ENCODE data around the gene CADM1. TPM values are rescaled to one million over a fixed set of nuclear protein-coding genes. Genes with fewer than 3 reads are reported as not detected.

Gene CADM1
- total and polyA plus RNA-seq, 9 of the 15 experiments (the other 6 are each of a cell fraction or from before 2014, with no cell fraction given): 0.42 TPM; not detected in 8

DNA sequence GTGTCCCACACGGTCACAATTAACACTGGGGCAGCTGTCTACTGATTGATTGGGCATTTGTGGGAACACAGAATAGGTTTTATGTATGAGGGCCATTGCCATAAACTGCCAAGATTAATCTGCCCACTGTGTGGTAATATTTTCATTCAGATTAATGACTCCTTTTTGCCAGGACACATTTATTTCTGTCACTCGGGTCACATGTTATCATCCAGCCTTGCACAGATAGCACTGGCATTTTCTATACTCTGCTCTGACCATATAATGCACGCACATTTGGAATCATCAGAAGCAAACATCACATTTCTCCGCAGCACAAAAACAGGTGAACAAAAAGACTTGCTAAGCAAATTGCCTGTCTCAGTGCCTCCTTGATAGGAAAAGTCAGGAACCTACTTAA lies 138.3 kb downstream of the CADM1 start:
- no TSS peak for BruUV-seq (replicated peaks)
- Histone ChIP-seq H4K20me1 (replicated peaks; ENCODE audit: control insufficient read depth, insufficient read depth, low read length) (no peaks in the 10 kb centered on the region), H3K4me3 (no peak overlapping the region), H3K9me3 (replicated peaks; ENCODE audit: control insufficient read depth, insufficient read depth, low read depth, low read length) (no peaks in the 10 kb centered on the region), H3K9ac (ENCODE audit: insufficient read depth in 1 of 2, low read depth in 2 of 2, low read length in 2 of 2) (no peak overlapping the region), H3K27me3 (ENCODE audit: control insufficient read depth in 2 of 2, insufficient read depth in 2 of 2, low read length in 2 of 2) (no peaks in the 10 kb centered on the region), H3K36me3 (ENCODE audit: control insufficient read depth, insufficient read depth, low read length) (no peaks in the 10 kb centered on the region), H3K4me2 (ENCODE audit: insufficient read depth, low read length) (no peak overlapping the region), H3K27ac (ENCODE audit: extremely low read depth, low read depth, low read length) (no peak overlapping the region), H3K79me2 (ENCODE audit: control insufficient read depth, insufficient read depth, low read length) (no peaks in the 10 kb centered on the region), H2AFZ (ENCODE audit: low read depth, low read length) (no peak overlapping the region), H3K9me1 (ENCODE audit: control insufficient read depth, insufficient read depth, low read length) (no peaks in the 10 kb centered on the region), H3K4me1 (replicated peaks in 1 of 2; ENCODE audit: control insufficient read depth in 2 of 2, insufficient read depth in 2 of 2, low read length in 2 of 2) (no peaks in the 10 kb centered on the region)
- intact Hi-C loops (cut with micrococcal nuclease): no loop called here
- DNase-seq (ENCODE audit: extremely low read depth in 1 of 4, low spot score in 3 of 4) (no peak), ATAC-seq (no peak), FAIRE-seq (no peak)
- in situ Hi-C loops (cut with MboI): no loop called here
- WGBS (ENCODE audit: insufficient coverage, low coverage, missing lambda C conversion rate): 5% methylated on average over 4 of the region's 4 CpGs
- ChIA-PET POLR2A (no interaction called here), CTCF (ENCODE audit: low intra/inter-chr PET ratio) (no interaction called here)
- TF ChIP-seq ZBTB2 (IDR thresholded peaks at IDR 0.05): no peak
- no peak for TF ChIP-seq STAT5A (IDR thresholded peaks at IDR 0.05; ENCODE audit: borderline replicate concordance, low read length)
- TF ChIP-seq ETS2 (tag; IDR thresholded peaks at IDR 0.05; ENCODE audit: borderline replicate concordance, poor library complexity, severe bottlenecking): no peak
- no peak for TF ChIP-seq FOS (IDR thresholded peaks at IDR 0.05; ENCODE audit: extremely low read depth, insufficient read length)
- TF ChIP-seq CHAMP1 (IDR thresholded peaks at IDR 0.05): no peak
- TF ChIP-seq ZBTB17 (CRISPR knock-in tag; IDR thresholded peaks at IDR 0.05): no peak
- TF ChIP-seq ZNF507 (tag; conservative IDR thresholded peaks at IDR 0.05): no peak
- TF ChIP-seq, protein P1, sequence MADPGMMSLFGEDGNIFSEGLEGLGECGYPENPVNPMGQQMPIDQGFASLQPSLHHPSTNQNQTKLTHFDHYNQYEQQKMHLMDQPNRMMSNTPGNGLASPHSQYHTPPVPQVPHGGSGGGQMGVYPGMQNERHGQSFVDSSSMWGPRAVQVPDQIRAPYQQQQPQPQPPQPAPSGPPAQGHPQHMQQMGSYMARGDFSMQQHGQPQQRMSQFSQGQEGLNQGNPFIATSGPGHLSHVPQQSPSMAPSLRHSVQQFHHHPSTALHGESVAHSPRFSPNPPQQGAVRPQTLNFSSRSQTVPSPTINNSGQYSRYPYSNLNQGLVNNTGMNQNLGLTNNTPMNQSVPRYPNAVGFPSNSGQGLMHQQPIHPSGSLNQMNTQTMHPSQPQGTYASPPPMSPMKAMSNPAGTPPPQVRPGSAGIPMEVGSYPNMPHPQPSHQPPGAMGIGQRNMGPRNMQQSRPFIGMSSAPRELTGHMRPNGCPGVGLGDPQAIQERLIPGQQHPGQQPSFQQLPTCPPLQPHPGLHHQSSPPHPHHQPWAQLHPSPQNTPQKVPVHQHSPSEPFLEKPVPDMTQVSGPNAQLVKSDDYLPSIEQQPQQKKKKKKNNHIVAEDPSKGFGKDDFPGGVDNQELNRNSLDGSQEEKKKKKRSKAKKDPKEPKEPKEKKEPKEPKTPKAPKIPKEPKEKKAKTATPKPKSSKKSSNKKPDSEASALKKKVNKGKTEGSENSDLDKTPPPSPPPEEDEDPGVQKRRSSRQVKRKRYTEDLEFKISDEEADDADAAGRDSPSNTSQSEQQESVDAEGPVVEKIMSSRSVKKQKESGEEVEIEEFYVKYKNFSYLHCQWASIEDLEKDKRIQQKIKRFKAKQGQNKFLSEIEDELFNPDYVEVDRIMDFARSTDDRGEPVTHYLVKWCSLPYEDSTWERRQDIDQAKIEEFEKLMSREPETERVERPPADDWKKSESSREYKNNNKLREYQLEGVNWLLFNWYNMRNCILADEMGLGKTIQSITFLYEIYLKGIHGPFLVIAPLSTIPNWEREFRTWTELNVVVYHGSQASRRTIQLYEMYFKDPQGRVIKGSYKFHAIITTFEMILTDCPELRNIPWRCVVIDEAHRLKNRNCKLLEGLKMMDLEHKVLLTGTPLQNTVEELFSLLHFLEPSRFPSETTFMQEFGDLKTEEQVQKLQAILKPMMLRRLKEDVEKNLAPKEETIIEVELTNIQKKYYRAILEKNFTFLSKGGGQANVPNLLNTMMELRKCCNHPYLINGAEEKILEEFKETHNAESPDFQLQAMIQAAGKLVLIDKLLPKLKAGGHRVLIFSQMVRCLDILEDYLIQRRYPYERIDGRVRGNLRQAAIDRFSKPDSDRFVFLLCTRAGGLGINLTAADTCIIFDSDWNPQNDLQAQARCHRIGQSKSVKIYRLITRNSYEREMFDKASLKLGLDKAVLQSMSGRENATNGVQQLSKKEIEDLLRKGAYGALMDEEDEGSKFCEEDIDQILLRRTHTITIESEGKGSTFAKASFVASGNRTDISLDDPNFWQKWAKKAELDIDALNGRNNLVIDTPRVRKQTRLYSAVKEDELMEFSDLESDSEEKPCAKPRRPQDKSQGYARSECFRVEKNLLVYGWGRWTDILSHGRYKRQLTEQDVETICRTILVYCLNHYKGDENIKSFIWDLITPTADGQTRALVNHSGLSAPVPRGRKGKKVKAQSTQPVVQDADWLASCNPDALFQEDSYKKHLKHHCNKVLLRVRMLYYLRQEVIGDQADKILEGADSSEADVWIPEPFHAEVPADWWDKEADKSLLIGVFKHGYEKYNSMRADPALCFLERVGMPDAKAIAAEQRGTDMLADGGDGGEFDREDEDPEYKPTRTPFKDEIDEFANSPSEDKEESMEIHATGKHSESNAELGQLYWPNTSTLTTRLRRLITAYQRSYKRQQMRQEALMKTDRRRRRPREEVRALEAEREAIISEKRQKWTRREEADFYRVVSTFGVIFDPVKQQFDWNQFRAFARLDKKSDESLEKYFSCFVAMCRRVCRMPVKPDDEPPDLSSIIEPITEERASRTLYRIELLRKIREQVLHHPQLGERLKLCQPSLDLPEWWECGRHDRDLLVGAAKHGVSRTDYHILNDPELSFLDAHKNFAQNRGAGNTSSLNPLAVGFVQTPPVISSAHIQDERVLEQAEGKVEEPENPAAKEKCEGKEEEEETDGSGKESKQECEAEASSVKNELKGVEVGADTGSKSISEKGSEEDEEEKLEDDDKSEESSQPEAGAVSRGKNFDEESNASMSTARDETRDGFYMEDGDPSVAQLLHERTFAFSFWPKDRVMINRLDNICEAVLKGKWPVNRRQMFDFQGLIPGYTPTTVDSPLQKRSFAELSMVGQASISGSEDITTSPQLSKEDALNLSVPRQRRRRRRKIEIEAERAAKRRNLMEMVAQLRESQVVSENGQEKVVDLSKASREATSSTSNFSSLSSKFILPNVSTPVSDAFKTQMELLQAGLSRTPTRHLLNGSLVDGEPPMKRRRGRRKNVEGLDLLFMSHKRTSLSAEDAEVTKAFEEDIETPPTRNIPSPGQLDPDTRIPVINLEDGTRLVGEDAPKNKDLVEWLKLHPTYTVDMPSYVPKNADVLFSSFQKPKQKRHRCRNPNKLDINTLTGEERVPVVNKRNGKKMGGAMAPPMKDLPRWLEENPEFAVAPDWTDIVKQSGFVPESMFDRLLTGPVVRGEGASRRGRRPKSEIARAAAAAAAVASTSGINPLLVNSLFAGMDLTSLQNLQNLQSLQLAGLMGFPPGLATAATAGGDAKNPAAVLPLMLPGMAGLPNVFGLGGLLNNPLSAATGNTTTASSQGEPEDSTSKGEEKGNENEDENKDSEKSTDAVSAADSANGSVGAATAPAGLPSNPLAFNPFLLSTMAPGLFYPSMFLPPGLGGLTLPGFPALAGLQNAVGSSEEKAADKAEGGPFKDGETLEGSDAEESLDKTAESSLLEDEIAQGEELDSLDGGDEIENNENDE (IDR thresholded peaks at IDR 0.05; ENCODE audit: low read depth, low read length): no peak

Measured in K562 (cell line).